GM13977 (cell line): ENCODE measurements around the gene CYGB.
"Not testable (repeated sequence)": the region's sequence is repeated elsewhere in the genome, so short reads cannot be mapped to it uniquely, and the experiment has no call there.

Experiments
- DNase-seq: peaks from one replicate; pipeline ENCODE4 v3.0.0; 2012; ENCODE audit warnings: low spot score
- in situ Hi-C: fragments of 300-500 bp; cut with MboI; formaldehyde crosslinking; loops from one replicate; pipeline ENCODE4 v1.12.0; 2022; ENCODE audit warnings: low sequenced_read_pairs, low pct_unique_long_range_greater_than_20kb, mixed read lengths, inconsistent platforms; ENCODE audit not compliant: unreplicated experiment
- TF ChIP-seq, protein P1 (sequence below): IDR thresholded peaks from 2 replicates; pipeline ENCODE4 v1.5.1; 2012; ENCODE audit warnings: mild to moderate bottlenecking, control low read depth; ENCODE audit not compliant: insufficient read depth; ENCODE audit errors: extremely low read depth, missing control alignments

Gene CYGB

DNA sequence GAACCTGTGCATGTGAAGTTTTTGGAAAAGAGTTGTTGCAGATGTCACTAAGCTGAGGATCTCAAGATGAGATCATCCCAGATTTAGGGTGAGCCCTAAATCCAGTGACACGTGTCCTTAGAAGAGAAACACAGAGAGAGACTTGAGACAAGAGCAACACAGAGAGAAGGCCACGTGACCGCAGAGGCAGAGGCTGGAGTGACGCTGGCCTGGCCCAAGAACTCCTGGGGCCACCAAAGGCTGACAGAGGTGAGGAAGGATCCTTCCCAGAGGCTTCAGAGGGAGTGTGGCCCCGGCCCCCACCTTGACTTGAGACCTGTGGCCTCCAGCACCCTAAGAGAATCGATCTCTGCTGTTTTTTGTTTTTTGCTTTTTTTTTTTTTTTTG is 24.2 kb downstream of the CYGB start:
- TF ChIP-seq, protein P1, sequence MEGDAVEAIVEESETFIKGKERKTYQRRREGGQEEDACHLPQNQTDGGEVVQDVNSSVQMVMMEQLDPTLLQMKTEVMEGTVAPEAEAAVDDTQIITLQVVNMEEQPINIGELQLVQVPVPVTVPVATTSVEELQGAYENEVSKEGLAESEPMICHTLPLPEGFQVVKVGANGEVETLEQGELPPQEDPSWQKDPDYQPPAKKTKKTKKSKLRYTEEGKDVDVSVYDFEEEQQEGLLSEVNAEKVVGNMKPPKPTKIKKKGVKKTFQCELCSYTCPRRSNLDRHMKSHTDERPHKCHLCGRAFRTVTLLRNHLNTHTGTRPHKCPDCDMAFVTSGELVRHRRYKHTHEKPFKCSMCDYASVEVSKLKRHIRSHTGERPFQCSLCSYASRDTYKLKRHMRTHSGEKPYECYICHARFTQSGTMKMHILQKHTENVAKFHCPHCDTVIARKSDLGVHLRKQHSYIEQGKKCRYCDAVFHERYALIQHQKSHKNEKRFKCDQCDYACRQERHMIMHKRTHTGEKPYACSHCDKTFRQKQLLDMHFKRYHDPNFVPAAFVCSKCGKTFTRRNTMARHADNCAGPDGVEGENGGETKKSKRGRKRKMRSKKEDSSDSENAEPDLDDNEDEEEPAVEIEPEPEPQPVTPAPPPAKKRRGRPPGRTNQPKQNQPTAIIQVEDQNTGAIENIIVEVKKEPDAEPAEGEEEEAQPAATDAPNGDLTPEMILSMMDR: no peak
- in situ Hi-C loops: no loop called here
- DNase-seq: no peak

DNA sequence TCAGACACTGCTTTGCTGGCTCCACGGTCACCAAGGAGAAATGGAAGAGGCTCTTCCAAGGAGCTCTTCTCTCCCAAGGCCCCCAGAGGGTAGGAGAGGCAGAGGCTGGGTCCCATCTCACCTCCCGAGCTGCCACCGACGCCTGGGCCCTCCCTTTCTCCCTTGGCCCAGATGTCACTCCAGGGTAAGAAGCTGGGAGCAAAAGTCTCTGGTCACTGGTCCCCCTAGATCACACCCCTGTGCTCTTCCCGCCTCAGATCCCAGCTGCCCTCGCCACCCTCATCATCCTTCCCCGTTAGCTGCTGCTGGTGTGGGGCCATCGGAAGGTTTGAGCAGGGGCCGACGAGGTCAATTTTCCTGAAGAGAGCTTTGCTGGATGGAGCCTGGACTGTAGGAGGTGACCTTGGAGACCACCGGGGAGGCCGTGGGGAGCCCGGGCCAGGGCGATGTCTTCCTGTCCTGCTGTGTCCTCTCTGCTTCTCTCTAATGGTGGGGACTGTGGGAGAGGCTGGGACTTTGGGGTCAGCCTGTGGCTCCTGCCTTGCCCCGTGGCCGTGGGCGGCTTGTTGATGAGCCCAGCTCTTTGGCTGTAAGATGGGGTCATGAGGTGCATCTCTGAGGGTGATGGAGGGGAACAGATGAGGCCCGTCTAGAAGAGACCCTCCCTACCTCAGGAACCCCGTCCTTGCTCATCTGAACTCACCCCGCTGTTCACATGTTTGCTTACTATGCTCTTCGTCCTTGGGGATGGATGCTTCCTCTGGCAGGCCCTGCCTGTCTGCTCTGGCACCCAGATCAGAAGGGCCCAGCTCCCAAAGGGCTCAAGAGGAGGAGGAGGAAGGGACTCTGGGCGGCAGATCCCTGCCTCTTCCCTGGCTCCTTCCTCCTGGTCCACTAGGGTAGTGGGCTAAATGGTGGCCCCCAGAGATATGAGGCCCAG is 24.9 kb downstream of the CYGB start:
- in situ Hi-C loops: no loop called here
- TF ChIP-seq, protein P1: no peak

DNA sequence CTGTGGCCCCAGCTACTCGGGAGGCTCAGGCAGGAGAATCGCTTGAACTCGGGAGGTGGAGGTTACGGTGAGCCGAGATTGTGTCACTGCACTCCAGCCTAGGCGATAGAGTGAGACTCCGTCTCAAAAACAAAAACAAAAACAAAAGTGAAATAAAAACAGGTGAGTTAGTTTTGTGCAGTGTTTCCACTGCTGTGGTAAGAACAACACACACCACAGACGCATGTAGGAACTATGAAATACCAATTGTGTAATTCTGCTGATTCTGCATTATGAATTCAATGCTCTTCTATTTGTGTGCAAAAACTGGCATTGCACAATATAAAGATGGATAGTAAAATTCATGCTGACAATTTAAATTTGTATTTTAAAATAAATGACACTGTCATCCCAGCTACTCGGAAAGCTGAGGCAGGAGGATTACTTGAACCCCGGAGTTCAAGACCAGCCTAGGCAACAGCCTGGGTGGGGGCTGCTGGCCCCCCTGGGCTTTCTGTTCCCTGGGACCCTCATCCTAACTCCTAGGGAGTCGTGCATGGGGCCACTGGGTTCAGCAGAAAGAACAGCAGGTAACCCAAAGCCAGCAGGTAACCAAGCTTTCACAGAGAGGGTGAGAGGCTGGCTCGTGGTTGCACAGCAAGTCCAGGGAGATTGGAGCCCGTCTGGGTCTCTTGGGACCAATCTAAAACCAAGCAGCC is 25.7 kb downstream of the CYGB start:
- in situ Hi-C loops: no loop called here
- TF ChIP-seq, protein P1: no peak
- no peak for DNase-seq

More for the DNA sequence above, 24.9 kb downstream of the CYGB start:
- DNase-seq: no peak

DNA sequence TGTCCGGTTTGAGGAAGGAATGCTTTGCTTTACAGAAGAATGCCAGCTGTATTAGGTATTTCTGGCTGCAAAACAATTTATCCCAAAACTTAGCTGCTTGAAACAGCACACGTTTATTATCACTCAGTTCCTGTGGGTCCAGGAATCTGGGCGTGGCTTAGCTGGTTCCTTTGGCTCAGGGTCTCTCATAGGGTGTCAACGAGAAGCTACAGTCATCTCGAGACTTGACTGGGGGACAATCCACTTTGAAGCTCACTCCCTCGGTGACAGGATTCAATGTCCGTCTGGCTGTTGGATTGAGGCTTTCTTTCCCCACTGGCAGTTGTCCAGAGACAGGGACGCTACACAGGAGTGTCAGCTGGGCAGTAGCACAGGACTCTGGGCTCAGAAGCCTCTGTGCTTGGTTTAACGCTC is 26.7 kb downstream of the CYGB start:
- TF ChIP-seq, protein P1: no peak
- DNase-seq: no peak
- in situ Hi-C loops: no loop called here

DNA sequence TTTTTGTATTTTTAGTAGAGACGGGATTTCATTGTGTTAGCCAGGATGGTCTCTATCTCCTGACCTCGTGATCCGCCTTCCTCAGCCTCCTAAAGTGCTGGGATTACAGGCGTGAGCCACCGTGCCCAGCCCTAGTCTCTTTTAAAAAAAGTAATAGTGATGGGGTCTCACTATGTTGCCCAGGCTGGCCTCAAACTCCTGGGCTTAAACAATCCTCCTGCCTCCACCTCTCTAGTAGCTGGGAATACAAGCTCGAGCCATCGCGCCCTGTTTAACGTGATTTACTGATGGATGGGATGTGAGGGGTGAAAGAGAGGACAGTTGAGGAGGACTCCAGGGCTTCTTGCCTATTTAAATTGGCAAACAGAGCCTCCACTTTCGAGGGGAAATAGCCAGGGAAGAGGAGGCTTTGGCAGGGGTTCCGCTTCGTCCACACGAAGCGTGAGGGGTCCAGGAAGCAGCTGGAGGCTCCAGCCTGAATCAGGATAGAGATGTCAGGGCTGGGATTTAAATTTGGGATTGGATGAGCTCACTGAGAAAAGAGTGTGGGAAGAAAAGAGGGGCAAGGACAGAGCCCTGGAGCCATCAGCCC is 28.9 kb downstream of the CYGB start:
- DNase-seq: not testable (repeated sequence)
- in situ Hi-C loops: loop anchor here (5.0 kb wide), 1 partner anchor 41 kb away; the partner anchor contains the start of gene AANAT

DNA sequence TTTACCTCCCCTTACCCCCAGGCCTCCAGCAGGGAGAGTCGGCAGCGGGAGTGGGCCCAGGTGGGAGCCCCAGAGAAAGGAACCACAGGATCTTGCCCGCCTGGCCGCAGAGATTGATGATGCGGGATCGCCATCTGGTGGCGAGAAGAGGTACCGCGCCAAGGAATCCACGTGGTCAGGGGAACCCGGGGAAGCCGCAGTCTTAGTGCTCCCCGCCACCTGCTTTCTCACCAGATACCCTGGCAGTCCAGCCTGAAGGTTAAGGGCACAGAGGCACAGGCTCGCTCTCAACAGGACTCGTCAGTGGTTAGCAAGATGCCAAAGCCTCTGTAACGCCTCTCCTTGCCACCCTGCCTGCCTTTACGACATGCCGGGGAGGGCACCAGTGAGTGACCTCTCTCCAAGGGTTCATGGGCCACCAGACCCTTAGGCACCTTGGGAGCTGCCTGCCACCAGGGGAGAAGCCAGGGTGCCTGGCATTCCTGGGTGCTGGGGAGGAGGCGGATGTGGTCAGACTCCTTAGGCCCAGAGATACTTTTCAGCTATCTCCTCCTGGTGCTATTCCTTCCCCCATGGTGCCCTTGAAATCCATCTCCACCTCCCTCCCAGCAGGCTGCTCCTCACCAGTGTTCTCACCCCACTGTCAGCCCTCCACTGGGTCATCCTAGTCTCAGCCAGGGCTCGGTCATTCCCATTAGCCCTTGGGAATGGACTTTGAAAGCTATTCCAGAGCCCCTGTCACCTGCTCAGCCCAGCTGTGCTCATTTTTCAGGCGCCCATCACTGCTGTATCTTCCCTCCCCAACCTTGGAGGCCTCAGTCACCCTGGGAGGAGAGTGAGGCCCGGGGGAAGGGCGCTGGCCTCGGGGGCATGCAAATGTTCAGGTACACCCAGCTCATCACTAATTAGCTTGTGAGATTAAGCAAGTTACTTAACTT is 30.8 kb downstream of the CYGB start:
- TF ChIP-seq, protein P1: peak; percentile 95
- in situ Hi-C loops: loop anchor here (5.0 kb wide), 1 partner anchor 39 kb away; the partner anchor contains the start of gene AANAT
- DNase-seq: peak; percentile 87
